Stimulated activated CD8-positive, alpha-beta memory T cell treated with anti-CD3 and anti-CD28 coated beads, Interleukin-15, amount 100 ng/mL, for 1 hour (primary cell): ENCODE results near the gene NDUFA5.
"Not testable (repeated sequence)": the region's sequence is repeated elsewhere in the genome, so short reads cannot be mapped to it uniquely, and the experiment has no call there.

Experiments used
- DNase-seq: peaks from one replicate; pipeline ENCODE4 v3.0.0-alpha.2; 2020; ENCODE audit warnings: low read depth

The NDUFA5 gene

DNA sequence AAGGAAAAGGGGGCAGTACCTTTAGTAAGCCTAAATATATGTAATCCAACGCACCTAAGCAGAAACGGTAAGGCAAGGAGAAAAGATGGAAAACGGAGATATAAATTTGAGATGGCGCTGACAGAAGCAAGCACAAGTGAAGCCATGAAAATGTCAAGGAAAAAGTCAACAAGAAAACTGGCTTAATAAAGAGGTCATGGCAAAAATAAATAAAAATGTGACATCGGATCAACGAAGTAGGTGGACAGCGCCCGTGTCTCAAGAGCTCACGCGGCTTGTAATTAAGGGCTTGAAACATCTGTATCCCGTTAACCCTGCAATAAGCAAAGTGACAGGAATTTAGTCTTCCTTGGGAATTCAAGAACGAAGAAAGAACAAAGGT, 611 bp downstream of the NDUFA5 start:
- no peak for DNase-seq

DNA sequence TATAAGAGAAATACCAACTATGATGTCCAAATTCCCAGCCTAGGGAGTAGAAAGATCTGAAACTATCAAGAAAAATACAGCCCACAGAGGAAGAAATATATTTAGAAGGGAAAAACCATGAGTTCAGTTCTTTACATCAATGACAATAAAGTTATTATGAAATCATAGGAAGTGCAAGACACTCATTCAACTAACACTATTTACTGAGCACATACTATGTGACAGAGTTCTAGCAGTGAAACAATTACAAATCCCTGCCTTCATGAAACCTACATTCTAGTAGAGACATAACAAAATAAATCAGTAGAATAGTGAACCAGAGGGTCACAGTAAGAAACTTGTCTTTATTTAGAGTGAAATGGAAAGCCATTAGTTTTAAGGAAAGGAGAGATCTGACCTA, 2.1 kb downstream of the NDUFA5 start:
- DNase-seq, result no peak

DNA sequence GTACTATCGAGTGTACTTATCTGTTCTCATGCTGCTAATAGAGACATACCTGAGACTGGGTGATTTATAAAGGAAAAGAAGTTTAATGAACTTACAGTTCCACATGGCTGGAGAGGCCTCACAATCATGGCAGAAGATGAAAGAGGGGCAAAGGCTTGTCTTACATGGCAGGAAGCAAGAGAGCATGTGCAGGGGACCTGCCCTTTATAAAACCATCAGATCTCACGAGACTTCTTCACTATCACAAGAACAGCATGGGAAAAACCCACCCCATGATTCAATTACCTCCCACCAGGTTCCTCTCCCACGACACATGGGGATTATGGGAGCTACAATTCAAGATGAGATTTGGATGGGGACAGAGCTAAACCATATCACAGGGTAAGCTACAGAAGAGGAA, 4.5 kb downstream of the NDUFA5 start:
- no peak for DNase-seq

DNA sequence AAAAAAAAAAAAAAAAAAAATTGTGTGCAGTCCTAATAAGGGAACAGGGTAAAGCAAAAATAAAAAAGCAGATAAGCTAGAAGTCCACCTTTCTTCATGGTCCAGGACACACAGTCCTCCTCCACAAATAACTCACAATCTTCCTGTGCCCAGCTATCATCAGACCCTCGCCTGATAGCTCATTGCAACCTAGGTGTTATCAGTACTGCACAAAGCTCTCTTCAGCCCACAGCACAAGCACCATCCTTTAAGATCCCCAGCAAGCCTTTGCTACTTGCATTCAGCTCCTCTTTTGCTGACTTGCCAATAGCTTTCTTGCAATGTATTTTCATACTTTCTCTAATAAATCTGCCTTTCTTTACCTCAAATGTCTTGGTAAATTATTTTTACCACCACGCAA, 5.0 kb downstream of the NDUFA5 start:
- DNase-seq, result no peak

DNA sequence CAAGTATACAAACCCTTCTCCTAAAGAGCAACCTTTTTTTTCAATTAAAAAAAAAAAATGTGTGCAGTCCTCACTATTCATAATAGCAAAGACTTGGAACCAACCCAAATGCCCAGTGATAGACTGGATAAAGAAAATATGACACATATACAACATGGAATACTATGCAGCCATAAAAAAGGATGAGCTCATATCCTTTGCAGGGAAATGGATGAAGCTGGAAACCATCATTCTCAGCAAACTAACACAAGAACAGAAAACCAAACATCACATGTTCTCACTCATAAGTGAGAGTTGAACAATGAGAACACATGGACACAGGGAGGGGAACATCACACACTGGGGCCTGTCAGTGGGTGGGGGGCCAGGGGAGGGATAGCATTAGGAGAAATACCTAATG, 5.5 kb downstream of the NDUFA5 start:
- not testable (repeated sequence) for DNase-seq

DNA sequence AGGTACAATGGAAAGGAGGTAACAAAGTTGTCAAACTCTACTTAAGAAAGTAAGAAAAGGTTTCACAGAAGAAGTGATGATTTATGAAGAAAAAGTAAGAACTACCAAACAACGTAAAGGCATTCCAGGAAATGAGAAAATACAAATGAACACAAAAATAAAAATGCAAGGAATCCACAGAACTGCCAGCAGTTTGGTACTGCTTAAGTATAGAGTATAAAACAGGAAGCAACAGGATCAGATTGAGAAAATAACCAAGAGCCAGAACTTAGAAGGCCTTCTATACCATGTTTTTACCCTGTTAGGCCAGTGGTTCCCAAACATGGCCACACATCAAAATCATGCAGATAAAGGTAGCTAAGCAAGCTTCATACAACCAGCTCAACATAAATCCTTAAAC, 9.2 kb downstream of the NDUFA5 start:
- no peak for DNase-seq

DNA sequence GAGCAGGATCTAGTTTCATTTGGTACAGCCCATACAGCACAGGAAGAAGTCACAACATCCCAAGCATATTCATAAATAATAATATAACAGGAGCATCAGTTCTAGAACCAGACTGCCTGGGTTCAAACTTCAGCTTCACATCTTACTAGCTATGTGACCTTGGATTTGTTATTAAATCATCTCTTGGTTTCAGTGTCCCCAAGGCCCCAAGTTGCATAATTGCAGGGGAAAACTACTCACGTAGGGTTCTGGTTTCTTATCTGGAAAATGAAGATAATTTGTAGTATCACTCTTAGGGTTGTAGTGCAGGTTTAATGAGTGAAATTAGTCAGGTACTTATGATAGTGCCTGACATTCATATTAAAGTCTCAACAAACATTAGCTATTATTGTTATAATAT, 17.7 kb downstream of the NDUFA5 start:
- DNase-seq, result no peak

DNA sequence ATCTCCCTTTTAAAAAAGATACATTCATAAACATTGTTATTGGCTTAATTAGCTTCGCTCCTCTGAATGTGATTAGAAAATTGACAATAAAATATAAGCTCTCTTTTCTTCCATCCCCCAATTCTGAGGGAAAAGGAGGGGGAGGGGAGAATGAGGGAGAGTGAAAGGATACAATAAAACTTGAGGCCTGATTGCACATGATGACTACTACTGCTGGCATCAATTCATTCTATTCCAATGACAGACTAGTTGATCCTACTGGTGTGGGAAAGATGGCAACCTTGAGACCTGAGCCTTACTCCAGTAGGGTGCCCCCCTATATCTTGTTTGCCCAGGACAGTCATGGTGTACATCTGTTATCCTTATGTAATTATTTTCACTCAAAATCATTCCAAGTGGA, 18.7 kb downstream of the NDUFA5 start:
- no peak for DNase-seq

DNA sequence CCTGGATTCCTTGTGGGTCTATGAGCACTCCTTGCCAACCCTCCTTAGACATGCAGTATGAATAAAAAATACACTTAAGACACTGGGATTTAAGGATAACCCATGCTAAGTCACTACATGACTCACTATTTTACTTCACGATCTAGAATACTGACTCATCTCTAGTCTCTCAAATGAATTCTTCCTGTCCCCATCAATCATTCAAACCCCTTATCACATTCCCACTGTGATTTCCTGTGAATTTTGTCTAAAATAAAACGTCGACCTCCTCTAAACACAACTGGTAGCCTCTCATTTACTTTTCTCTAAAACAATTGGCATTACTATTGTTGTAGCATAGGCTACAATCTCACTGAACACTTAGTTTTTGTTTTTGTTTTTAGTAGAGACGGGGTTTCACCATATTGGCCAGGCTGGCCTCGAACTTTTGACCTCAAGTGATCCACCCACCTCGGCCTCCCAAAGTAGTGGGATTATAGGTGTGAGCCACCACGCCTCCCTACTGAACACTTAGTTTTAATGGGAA, 19.4 kb downstream of the NDUFA5 start:
- DNase-seq, result no peak

DNA sequence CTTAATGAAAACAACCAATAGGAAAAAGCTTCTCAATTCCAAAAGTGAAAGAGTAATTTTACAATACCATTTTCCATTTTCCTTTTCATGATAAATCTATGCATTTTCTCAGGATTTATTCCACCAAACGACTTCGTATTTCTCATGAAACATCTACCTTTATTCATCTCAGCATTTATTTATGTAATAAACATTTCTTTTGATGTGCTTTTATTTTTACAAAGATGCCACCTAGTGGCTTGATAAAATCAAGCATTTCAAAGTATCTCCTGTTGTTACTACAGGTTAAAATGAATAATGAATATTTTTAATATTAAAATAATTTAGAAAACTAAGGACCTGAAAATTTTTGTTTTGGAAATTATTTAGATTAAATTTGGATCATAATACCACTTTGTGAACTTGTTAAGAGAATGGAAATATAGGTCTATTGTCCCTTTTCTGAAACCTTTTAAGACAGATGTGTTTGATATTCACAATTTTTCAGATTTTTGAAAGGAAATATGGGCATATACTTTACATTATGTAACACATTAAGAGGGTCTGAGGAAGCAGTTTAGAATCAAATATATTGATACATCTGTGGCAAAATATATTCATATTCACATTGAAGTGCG, 20.5 kb downstream of the NDUFA5 start:
- DNase-seq, result no peak

DNA sequence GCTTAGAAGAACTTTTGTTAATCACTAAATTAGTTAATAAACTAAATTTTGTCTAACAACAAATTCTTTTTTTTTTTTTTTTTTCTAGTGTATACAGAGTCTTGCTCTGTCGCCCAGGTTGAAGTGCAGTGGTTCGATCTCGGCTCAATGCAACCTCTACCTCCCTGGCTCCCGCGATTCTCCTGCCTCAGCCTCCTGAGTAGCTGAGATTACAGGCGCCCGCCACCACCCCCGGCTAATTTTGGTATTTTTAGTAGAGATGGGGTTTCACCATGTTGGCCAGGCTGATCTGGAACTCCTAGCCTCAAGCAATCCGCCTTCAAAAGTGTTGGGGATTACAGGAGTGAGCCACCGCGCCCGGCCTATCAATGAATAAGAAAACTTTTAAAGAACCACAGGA, 22.1 kb downstream of the NDUFA5 start:
- no peak for DNase-seq

DNA sequence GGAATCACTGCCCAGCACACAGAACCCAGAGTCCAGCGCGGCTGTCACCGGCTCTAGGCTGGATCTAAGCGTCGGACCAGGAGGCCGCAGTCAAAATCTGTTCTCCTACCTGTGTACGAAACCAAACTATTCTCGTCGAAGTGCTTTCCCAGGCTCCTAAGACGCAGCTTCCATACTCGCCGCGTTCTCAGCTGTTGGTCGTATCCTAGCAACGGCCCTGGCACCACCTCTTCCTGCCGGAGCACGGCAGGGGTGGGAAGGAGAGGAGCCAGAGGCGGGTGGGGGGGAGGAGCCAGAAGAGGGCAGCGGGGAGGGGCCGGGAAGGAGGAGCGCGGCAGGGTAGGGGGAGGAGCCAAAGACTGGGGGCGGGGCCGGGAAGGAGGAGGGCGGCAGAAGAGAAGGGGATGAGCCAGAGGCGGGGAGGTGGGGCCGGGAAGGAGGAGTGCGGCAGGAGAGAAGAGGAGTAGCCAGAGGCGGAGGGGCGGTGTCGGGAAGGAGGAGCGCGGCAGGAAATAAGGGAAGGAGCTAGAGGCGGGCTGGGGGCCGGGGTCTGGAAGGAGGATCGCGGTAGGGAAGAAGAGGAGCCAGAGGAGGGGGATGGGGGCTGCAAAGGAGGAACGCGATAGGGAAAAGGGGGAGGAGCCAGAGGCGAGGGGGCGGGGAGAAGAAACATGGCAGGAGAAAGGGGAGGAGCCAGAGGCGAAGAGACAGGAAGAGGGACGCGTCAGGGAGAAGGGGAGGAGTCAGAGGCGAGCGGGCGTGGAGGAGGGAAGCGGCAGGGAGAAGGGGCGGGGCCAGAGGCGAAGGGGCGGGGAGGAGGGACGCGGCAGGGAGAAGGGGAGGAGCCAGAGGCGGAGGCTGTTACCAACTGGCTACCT, 23.0 kb downstream of the NDUFA5 start, which contains the start of gene IQUB:
IQUB (minus strand) TSS at position 213 of the 878 bp plus-strand sequence. CDS start 22,255 bp downstream, outside the sequence.
- DNase-seq, result peak; percentile 94

DNA sequence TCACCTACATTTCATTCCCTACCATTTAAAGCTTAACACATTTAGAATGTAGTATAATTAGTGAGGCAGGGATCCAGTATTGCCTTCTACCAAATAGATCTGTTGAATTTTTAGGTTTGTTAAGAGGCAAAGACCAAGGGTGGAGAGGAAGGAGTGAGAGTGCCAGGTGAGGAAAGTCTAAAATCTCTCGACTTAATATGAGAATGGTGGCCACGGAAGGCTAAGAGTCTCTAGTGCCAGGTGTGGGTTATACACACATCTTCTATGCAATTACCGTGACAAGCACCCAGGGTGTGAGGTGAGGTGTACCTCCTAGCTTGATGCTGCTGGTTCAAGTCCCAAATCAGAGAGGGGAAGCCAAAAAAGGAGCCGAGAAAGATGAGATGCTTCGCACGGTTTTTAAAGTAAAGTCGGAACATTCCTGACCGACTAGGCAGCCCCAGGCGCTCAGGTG, 23.7 kb downstream of the NDUFA5 start:
- DNase-seq, result no peak

DNA sequence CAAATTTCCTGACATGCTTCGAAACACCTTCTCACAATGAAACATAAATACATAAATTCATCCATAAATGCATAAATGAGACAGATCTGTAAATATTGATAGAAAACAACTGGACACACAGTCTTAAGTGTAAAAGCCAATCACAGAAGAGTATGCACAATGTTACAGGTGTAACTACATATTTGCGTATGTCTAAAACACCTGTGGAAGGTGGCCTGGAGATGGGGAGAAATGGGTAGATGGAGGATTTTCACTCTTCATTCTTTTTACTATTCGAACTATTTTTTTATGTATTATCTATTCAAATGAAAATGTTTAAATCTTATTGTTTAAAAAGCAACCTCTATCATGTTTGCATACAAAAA, 24.1 kb downstream of the NDUFA5 start:
- DNase-seq, result no peak

DNA sequence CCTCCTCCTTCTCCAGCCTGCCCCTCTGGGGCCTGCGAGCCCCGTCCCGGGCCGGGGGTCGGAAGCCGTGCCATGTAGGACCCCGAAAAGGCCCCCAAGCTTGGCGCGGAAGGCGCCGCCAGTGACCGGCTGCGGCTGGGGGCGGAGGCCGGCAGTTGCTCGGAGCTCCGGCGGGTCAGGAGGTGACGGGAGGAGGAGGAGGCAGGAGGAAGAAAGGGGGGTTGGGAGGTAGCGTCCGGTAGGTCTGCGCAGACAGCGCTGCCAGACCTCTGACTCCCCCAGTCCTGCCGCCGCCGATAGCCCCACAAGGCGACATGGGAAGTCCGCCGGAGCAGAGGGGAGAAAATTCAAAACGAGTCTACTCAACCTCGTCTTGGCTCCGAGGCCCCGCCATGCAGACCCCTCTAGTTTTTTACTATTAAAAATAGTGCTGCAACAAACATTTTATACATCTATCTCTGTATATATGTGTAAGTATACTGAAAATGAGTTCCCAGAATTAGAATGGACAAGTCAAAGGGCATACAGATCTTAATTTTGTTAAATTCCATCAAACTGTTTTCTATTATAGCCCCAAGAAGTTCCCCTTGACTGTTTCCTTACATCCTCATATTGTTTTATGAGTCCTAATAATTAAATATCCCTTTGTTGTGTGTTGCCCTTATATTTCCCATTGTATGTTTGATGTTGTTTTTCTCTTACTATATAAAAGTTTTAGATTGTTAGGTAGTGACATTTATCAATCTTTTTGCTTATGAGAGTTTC, 24.6 kb downstream of the NDUFA5 start:
- not testable (repeated sequence) for DNase-seq

DNA sequence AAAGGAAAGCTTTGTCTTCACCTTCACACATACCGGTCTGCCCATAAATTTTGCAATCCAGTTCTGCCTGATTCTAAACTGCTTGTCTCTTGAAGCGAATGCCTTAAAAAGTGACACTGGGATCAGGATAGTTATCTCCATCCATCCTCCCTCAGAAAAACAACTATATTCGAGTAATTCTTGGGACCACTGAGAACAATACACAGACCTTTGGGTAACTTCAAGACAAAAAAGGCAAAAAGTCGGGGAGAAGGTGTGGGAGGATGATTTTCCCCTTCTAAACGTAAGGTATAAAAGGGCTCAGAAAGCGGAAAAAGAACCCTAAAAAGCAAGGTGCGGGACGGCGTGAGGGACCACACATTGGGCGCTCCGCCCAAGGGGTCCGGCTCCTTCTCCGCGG, 25.3 kb downstream of the NDUFA5 start:
- DNase-seq, result not testable (repeated sequence)

DNA sequence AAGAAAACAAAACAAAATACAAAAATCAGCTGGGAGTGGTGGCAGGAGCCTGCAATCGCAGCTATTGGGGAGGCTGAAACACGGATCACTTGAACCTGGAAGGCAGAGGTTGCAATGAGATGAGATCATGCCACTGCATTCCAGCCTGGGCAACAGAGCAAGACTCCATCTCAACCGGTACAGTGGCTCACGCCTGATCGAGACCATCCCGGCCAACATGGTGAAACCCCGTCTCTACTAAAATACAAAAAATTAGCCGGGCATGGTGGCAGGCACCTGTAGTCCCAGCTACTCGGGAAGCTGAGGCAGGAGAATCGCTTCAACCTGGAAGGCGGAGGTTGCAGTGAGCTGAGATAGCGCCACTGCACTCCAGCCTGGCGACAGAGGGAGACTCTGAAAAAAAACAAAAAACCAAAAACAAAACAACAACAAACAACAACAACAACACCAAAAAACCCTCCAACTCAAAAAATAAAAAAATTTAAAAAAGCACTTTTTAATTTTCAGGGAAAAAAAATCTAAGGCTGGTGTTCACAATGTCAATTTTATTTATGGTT, 27.5 kb downstream of the NDUFA5 start:
- not testable (repeated sequence) for DNase-seq

DNA sequence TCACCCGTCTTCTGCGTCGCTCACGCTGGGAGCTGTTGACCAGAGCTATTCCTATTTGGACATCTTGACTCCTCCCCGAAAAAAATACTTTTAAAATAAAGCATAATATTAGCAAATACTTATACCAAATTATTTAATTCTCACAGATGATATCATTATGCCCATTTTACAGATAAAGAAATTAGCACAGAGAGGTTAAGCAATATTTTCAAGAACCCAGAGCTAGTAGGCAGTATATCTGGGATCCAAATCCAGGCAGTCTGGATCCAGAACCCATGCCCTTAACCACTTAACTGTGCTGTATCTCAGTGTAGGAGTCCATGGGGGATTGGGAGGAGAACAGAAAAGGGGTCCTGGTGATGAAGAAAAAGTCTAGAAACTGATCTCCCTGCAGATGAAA, 29.4 kb downstream of the NDUFA5 start:
- DNase-seq, result no peak

DNA sequence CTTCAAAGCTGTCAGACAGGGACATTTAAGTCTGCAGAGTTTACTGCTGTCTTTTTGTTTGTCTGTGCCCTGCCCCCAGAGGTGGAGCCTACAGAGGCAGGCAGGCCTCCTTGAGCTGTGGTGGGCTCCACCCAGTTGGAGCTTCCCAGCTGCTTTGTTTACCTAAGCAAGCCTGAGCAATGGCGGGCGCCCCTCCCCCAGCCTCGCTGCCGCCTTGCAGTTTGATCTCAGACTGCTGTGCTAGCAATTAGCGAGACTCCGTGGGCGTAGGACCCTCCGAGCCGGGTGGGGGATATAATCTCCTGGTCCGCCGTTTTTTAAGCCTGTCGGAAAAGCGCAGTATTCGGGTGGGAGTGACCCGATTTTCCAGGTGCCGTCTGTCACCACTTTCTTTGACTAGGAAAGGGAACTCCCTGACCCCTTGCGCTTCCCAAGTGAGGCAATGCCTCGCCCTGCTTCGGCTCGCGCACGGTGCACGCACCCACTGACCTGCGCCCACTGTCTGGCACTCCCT, 29.8 kb downstream of the NDUFA5 start:
- not testable (repeated sequence) for DNase-seq

DNA sequence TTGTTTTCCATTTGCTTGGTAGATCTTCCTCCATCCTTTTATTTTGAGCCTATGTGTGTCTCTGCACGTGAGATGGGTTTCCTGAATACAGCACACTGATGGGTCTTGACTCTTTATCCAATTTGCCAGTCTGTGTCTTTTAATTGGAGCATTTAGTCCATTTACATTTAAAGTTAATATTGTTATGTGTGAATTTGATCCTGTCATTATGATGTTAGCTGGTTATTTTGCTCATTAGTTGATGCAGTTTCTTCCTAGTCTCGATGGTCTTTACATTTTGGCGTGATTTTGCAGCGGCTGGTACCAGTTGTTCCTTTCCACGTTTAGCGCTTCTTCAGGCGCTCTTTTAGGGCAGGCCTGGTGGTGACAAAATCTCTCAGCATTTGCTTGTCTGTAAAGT, 31.1 kb downstream of the NDUFA5 start:
- not testable (repeated sequence) for DNase-seq

DNA sequence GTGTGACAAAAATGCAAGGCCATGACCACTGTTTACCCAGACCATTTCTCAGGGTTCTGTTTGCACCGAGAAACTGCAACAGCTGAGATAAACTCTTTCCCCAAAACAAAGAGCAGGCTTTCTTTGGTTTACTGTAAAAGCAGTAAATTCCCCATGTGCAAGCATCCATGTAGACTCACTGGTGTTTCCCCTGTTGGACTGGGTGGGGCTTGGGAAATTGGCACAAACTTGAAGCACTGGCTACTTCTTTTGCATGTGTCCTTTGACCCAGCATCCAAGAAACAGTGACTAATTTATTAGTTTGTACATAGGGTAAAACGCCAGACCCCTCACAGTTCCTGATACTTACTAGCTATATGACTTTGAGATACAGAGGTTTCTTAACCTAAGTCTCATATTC, 35.6 kb downstream of the NDUFA5 start:
- no peak for DNase-seq

DNA sequence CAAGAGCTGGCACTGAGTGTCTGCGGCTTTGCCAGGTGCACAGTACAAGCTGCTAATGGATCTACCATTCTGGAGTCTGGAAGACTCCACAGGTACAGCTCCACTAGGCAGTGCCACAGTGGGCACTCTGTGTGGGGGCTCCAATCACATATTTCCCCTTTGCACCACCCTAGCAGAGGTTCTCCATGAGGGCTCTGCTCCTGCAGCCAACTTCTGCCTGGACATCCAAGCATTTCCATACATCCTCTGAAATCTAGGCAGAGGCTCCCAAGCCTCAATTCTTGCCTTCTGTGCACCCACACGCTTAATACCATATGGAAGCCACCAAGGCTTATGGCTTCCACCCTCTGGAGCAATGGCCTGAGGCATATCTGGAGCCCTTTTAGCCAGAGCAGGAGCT, 52.4 kb downstream of the NDUFA5 start:
- no peak for DNase-seq
